GM12878 (cell line): ENCODE data around the gene DRAXIN. TPM values are rescaled to one million over a fixed set of nuclear protein-coding genes. Genes with fewer than 3 reads are reported as not detected.

Experiments used
- ATAC-seq: fragments of 200-7000 bp; cut with Tn5 transposase; 3 replicates; pipeline ENCODE4 v1.9.1; 2020; ENCODE audit warnings: mild to moderate bottlenecking, moderate library complexity
- BruUV-seq: library from RNA; stranded (reverse); fragments of 400-500 nt; replicated peaks from 2 replicates; lab custom pipeline; 2021; lab: Mats Ljungman, UMichigan
- CTCF ChIA-PET: fragments of 300-600 bp; sonication (Branson Sonifier 250); formaldehyde crosslinking; extraction: SDS; loops from one replicate; lab custom pipeline; 2021; ENCODE audit warnings: inconsistent platforms; lab: Yijun Ruan, JAX
- POLR2A ChIA-PET: fragments of 350-600 bp; formaldehyde crosslinking; extraction: SDS; loops from one replicate; lab custom pipeline; 2021; ENCODE audit warnings: inconsistent platforms; lab: Charles Lee
- RAD21 ChIA-PET: fragments of 300-600 bp; sonication (Branson Sonifier 250); formaldehyde crosslinking; loops from one replicate; lab custom pipeline; 2023; ENCODE audit warnings: antibody characterized with exemption; ENCODE audit not compliant: unreplicated experiment; lab: Charles Lee
- SMC1A ChIA-PET: fragments of 300-600 bp; sonication (Branson Sonifier 250); formaldehyde crosslinking; loops from one replicate; lab custom pipeline; 2023; ENCODE audit not compliant: unreplicated experiment, uncharacterized antibody; lab: Charles Lee
- DNase-seq: peaks from one replicate; pipeline ENCODE4 v3.0.0-alpha.2; 2011; ENCODE audit warnings: low read depth, low spot score
- FAIRE-seq: peaks from 3 replicates; lab custom pipeline; 2011; peaks lifted over from hg19 to GRCh38; lab: Jason Lieb, UNC
- H2AFZ ChIP-seq: 2 replicates; pipeline ENCODE4 v1.6.0; 2011; ENCODE audit warnings: low read depth, low read length, control low read depth; ENCODE audit not compliant: control insufficient read depth
- H3K27ac ChIP-seq: 2 replicates; pipeline ENCODE4 v1.5.1; 2011; ENCODE audit warnings: control low read depth; ENCODE audit not compliant: control insufficient read depth, insufficient read depth
- H3K27me3 ChIP-seq, 2 experiments: replicated peaks in 1 of 2; 2 replicates each; pipeline versions ENCODE4 v1.6.0 to v1.6.1; 2011; ENCODE audit warnings: low read length in 1 of 2; ENCODE audit not compliant: control insufficient read depth in 2 of 2, insufficient read depth in 2 of 2
- H3K36me3 ChIP-seq, 2 experiments: 2 replicates each; pipeline ENCODE4 v1.5.1; 2011; ENCODE audit warnings: low read length in 1 of 2; ENCODE audit not compliant: control insufficient read depth in 2 of 2, insufficient read depth in 2 of 2
- H3K4me1 ChIP-seq: 2 replicates; pipeline ENCODE4 v1.6.1; 2011; ENCODE audit warnings: mild to moderate bottlenecking, low read length, moderate library complexity, mixed read lengths; ENCODE audit not compliant: control insufficient read depth, insufficient read depth
- H3K4me2 ChIP-seq: 2 replicates; pipeline ENCODE4 v1.6.0; 2011; ENCODE audit warnings: control low read depth; ENCODE audit not compliant: control insufficient read depth, insufficient read depth
- H3K4me3 ChIP-seq: fragments of 200-600 bp; sonication (generic); 2 replicates; pipeline ENCODE4 v1.5.1; 2016
- H3K79me2 ChIP-seq: 2 replicates; pipeline ENCODE4 v1.6.0; 2011; ENCODE audit warnings: low read length; ENCODE audit not compliant: control insufficient read depth, insufficient read depth
- H3K9ac ChIP-seq: 2 replicates; pipeline ENCODE4 v1.8.0; 2011; ENCODE audit warnings: low read length, control low read depth, mixed read lengths; ENCODE audit not compliant: control insufficient read depth, insufficient read depth
- H3K9me3 ChIP-seq: replicated peaks from 3 replicates; pipeline ENCODE4 v1.5.1; 2011; ENCODE audit warnings: mild to moderate bottlenecking, low read length; ENCODE audit not compliant: control insufficient read depth, insufficient read depth
- H4K20me1 ChIP-seq: 2 replicates; pipeline ENCODE4 v1.6.0; 2011; ENCODE audit not compliant: control insufficient read depth, insufficient read depth
- ATF3 ChIP-seq: IDR thresholded peaks from 2 replicates; pipeline ENCODE4 v1.6.1; 2011; ENCODE audit warnings: low read depth, mild to moderate bottlenecking, low read length, moderate library complexity, borderline replicate concordance; ENCODE audit errors: extremely low read depth
- CREB1 ChIP-seq: IDR thresholded peaks from 2 replicates; pipeline ENCODE4 v1.6.1; 2012; ENCODE audit warnings: low read depth, mild to moderate bottlenecking, inconsistent platforms
- HDGF ChIP-seq: fragments of 450-650 bp; IDR thresholded peaks from 2 replicates; pipeline ENCODE4 v1.6.1; 2016; ENCODE audit warnings: antibody characterized with exemption
- MEF2B ChIP-seq: fragments of 450-650 bp; IDR thresholded peaks from 2 replicates; pipeline ENCODE4 v1.6.1; 2018; ENCODE audit warnings: mild to moderate bottlenecking, moderate library complexity; ENCODE audit not compliant: partially characterized antibody, poor library complexity, severe bottlenecking
- NFIC ChIP-seq: IDR thresholded peaks from 2 replicates; pipeline ENCODE4 v1.6.1; 2012; ENCODE audit warnings: low read depth, mild to moderate bottlenecking, inconsistent platforms, low read length, moderate library complexity
- POU2F2 ChIP-seq: IDR thresholded peaks from 3 replicates; pipeline ENCODE4 v1.6.1; 2011; ENCODE audit warnings: low read depth, mild to moderate bottlenecking, low read length, borderline replicate concordance
- SPI1 ChIP-seq: IDR thresholded peaks from 2 replicates; pipeline ENCODE4 v1.6.1; 2011; ENCODE audit warnings: low read depth, mild to moderate bottlenecking, low read length, moderate library complexity, borderline replicate concordance; ENCODE audit not compliant: insufficient read depth
- ZNF384 ChIP-seq: IDR thresholded peaks from 2 replicates; pipeline ENCODE4 v1.6.1; 2012; ENCODE audit warnings: low read depth, mild to moderate bottlenecking, low read length, improper control_type of control experiment, borderline replicate concordance
- WGBS: methylation state at CpG from one replicate; pipeline ENCODE4 v1.1.6; 2016; ENCODE audit warnings: low lambda C conversion rate; ENCODE audit not compliant: insufficient replicate concordance, insufficient coverage; ENCODE audit errors: missing lambda C conversion rate; 5-methylcytosine and 5-hydroxymethylcytosine counted together
- in situ Hi-C: fragments of 300-500 bp; cut with MboI; formaldehyde crosslinking; loops from 9 replicates; pipeline ENCODE4 v1.14.3; 2018; ENCODE audit warnings: mixed read lengths
- intact Hi-C: fragments of 100-400 bp; cut with micrococcal nuclease; formaldehyde crosslinking; loops from one replicate; pipeline ENCODE4 v1.14.2; 2022; ENCODE audit not compliant: unreplicated experiment
- polyA plus RNA-seq, 11 experiments: library from polyadenylated mRNA; depleted of rRNA in 4 of 11; unstranded in 6 of 11; stranded (reverse) in 5 of 11; fragments of >200 nt; fragmentation: Nextera tagmentation in 4 of 11; fragmentation: Illumina TruSeq in 1 of 11; extraction: Ambion mirVana in 4 of 11; extraction: Trizol in 1 of 11; gene quantifications; 1 replicate in 1 of 11; 2 replicates in 10 of 11; pipeline versions ENCODE4 v1.2.1 to v1.2.3, GENCODE V29; 2011 to 2016; ENCODE audit warnings: inconsistent platforms in 2 of 11, missing spikeins in 2 of 11, low read depth in 1 of 11
- total RNA-seq, 4 experiments: library from RNA; depleted of rRNA in 3 of 4; stranded (reverse); fragments of >200 nt in 3 of 4; fragmentation: Illumina TruSeq in 1 of 4; extraction: Trizol in 1 of 4; gene quantifications; 2 replicates each; pipeline versions ENCODE4 v1.2.1 to v1.2.3, GENCODE V29; 2013 to 2021
- TF ChIP-seq, protein P1 (sequence below): fragments of 450-650 bp; IDR thresholded peaks from 2 replicates; pipeline ENCODE4 v1.6.1; 2017; ENCODE audit warnings: antibody characterized with exemption, mild to moderate bottlenecking, moderate library complexity

Gene DRAXIN
- total and polyA plus RNA-seq, 10 of the 15 experiments (the other 5 are each of a cell fraction or from before 2014, with no cell fraction given) = 0.01 to 0.05 (median 0.03) TPM; not detected in 3

DNA sequence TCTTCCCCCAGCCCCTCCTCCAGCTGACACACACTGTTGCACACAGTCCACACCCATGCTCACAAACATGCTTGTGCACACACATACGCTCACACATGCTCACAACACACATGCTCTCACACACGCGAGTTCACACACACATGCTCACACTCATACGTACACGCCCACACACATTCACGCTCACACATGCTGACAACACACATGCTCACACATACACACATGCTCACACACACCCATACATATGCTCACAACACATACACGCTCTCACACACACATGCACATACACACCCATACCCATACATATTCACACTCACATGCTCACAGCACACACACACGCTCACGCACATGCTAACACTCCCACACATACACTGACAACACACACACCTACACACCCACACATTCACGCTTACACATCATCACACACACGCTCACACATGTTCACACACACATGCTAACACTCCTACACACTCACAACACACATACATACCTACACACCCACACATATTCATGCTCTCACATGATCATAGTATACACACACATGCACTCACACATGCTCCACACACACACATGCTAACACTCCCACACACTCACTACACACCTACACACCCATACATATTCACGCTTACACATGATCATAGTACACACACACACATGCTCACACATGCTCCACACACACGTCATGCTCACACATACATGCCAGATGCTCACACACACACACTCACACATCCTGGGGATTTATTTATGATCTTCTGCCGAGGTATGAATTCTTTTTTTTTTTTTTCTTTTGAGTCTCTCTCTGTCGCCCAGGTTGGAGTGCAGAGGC lies 10.7 kb downstream of the DRAXIN start (continued):
- TF ChIP-seq, protein P1, sequence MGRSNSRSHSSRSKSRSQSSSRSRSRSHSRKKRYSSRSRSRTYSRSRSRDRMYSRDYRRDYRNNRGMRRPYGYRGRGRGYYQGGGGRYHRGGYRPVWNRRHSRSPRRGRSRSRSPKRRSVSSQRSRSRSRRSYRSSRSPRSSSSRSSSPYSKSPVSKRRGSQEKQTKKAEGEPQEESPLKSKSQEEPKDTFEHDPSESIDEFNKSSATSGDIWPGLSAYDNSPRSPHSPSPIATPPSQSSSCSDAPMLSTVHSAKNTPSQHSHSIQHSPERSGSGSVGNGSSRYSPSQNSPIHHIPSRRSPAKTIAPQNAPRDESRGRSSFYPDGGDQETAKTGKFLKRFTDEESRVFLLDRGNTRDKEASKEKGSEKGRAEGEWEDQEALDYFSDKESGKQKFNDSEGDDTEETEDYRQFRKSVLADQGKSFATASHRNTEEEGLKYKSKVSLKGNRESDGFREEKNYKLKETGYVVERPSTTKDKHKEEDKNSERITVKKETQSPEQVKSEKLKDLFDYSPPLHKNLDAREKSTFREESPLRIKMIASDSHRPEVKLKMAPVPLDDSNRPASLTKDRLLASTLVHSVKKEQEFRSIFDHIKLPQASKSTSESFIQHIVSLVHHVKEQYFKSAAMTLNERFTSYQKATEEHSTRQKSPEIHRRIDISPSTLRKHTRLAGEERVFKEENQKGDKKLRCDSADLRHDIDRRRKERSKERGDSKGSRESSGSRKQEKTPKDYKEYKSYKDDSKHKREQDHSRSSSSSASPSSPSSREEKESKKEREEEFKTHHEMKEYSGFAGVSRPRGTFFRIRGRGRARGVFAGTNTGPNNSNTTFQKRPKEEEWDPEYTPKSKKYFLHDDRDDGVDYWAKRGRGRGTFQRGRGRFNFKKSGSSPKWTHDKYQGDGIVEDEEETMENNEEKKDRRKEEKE = no peak
- 0 out of 3 replicates have a peak, but pooled peaks have one; percentile 9 for TF ChIP-seq POU2F2
- TF ChIP-seq HDGF = no peak
- TF ChIP-seq CREB1 = no peak
- TF ChIP-seq NFIC = peak; percentile 34; the same call in 1 of the 2 replicates
- no peak for TF ChIP-seq ZNF384
- TF ChIP-seq, all 136 proteins: peak for 5

- ATAC-seq = peak; percentile 58
- 2% methylated on average over 8 of the region's 8 CpGs for WGBS
- Histone ChIP-seq H3K4me2 (no peak overlapping the region), H3K36me3 (no peaks in the 10 kb centered on the region), H3K9me3 (no peaks in the 10 kb centered on the region), H2AFZ (no peak overlapping the region), H3K9ac (no peak overlapping the region), H4K20me1 (no peaks in the 10 kb centered on the region), H3K4me3 (no peak overlapping the region), H3K27ac (no peak overlapping the region), H3K79me2 (no peaks in the 10 kb centered on the region)
- in situ Hi-C loops = no loop called here
- ChIA-PET POLR2A (no interaction called here), CTCF (no interaction called here), SMC1A (no interaction called here)
- intact Hi-C loops = no loop called here
- FAIRE-seq = no peak
- DNase-seq = no peak
- BruUV-seq = no TSS peak
- TF ChIP-seq ATF3 (no peak), SPI1 (peak; percentile 21; the same call in 1 of the 2 replicates), MEF2B (peak; percentile 69)
- TF ChIP-seq, all 136 proteins: peak for 2
- RAD21 ChIA-PET = interaction anchor here (0.8 kb wide), 1 partner anchor 40 kb away, joined by 3 read pairs; the partner anchor contains the start of gene FBXO6
- Histone ChIP-seq H3K27me3 (peaks cover 2 to 7% of the 10 kb centered on the region in 2 experiments), H3K4me1 (no peaks in the 10 kb centered on the region; the same call in 1 of the 2 replicates)
Measured at GRCh38 chr1:11703357-11704193, 12.1 kb downstream of the DRAXIN start.
